ENCODE data around the gene TMEM63A.
"Not testable (repeated sequence)": the region's sequence is repeated elsewhere in the genome, so short reads cannot be mapped to it uniquely, and the experiment has no call there.

The TMEM63A gene

GRCh38 chr1:225908773-225909172, 26.6 kb upstream of the TMEM63A start:
- DNase-seq (ENCODE audit: low spot score) = no peak

GRCh38 chr1:225908013-225908640, 25.9 kb upstream of the TMEM63A start:
- no peak for DNase-seq (ENCODE audit: low spot score)

GRCh38 chr1:225907341-225907740, 25.2 kb upstream of the TMEM63A start:
- no peak for DNase-seq (ENCODE audit: low spot score)

GRCh38 chr1:225906467-225906866, 24.3 kb upstream of the TMEM63A start:
- no peak for DNase-seq (ENCODE audit: low spot score)

- DNase-seq (ENCODE audit: low spot score) = no peak
Measured at GRCh38 chr1:225903623-225904022, 21.4 kb upstream of the TMEM63A start.

- DNase-seq (ENCODE audit: low spot score) = peak; percentile 89
Measured at GRCh38 chr1:225899044-225899925, 17.1 kb upstream of the TMEM63A start.

GRCh38 chr1:225897595-225898514, 15.7 kb upstream of the TMEM63A start:
- no peak for DNase-seq (ENCODE audit: low spot score)

- DNase-seq (ENCODE audit: low spot score) = peak; percentile 40
Measured at GRCh38 chr1:225896937-225897549, 14.9 kb upstream of the TMEM63A start.

GRCh38 chr1:225896494-225896893, 14.3 kb upstream of the TMEM63A start:
- no peak for DNase-seq (ENCODE audit: low spot score)

- no peak for DNase-seq (ENCODE audit: low spot score)
Measured at GRCh38 chr1:225892307-225892706, 10.1 kb upstream of the TMEM63A start.

GRCh38 chr1:225891229-225891972, 9.2 kb upstream of the TMEM63A start:
- DNase-seq (ENCODE audit: low spot score) = no peak

GRCh38 chr1:225890346-225891228, 8.4 kb upstream of the TMEM63A start:
- peak; percentile 62 for DNase-seq (ENCODE audit: low spot score)

- no peak for DNase-seq (ENCODE audit: low spot score)
Measured at GRCh38 chr1:225889743-225890142, 7.6 kb upstream of the TMEM63A start.

- peak; percentile 41 for DNase-seq (ENCODE audit: low spot score)
Measured at GRCh38 chr1:225888898-225889601, 6.9 kb upstream of the TMEM63A start, which contains the start of gene LEFTY1. TSS of gene LEFTY1 (minus strand) at chr1:225889146. CDS start at chr1:225889066, 80 bp downstream.

GRCh38 chr1:225888289-225888897, 6.2 kb upstream of the TMEM63A start:
- DNase-seq (ENCODE audit: low spot score) = no peak

GRCh38 chr1:225887554-225888288, 5.5 kb upstream of the TMEM63A start:
- not testable (repeated sequence) for DNase-seq (ENCODE audit: low spot score)

- no peak for DNase-seq (ENCODE audit: low spot score)
Measured at GRCh38 chr1:225887030-225887314, 4.8 kb upstream of the TMEM63A start.

Measured in iPS-NIHi11 (cell line).